IPS-11a (cell line): ENCODE data around the gene NCOA1.

Experiments used
- H3K4me3 ChIP-seq: one replicate; pipeline ENCODE4 v1.5.1; 2013; ENCODE audit warnings: low read depth, low read length, control low read depth

NCOA1 gene

DNA sequence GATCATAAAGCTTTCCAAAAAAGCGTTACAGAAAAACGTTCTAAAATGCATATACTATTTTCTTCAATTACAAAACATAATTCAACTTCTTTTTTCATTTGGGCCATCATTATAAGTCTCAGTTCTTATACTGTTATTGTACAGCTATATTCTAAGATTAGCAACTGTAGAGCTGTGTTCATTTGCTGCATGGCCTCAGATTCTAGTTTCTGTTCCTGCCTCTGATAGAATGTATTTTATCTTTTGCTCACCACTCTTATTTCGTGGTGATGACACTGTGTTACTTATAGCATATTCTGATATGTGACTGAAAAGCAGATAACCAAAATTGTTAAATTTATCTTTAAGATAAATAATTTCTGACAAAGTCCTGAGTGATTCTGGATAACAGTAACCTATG lies 234.9 kb downstream of the NCOA1 start:
- H3K4me3 ChIP-seq, result no peak overlapping the region

DNA sequence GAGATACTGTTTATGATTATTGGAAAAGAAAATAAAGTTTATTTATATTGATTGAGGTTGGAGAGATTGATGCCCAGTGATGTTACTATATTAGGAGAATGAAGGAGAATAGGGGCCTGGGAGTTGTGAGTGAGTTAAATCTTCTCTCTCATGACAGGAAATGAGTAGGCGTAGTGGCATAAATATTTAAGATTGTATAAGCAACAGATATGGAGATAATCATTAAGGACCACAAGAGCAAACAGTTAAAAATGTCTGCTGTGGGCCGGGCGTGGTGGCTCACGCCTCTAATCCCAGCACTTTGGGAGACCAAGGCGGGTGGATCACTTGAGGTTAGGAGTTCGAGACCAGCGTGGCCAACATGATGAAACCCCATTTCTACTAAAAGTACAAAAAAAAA lies 239.4 kb downstream of the NCOA1 start:
- no peak overlapping the region for H3K4me3 ChIP-seq

DNA sequence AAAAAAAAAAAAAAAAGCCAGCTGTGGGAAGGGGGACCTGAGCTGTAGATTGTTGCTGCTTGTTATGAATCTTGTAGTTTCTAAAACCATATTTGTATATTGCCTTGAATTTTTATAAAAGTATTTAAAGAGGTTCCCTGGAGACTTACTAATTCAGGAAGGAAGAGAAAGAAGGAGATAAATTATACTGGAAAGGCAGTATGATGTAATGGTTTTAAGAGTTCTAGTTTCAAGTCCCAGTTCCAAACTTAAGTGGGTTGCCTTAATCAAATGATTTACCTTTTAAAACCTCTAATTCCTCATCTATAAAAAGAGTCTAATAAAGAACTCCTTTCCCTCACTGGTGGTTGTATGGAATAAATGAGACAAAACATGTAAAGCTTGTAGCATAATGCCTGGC lies 240.0 kb downstream of the NCOA1 start:
- H3K4me3 ChIP-seq, result no peak overlapping the region

- H3K4me3 ChIP-seq, result no peak overlapping the region
Measured at GRCh38 chr2:24731923-24732322, 240.9 kb downstream of the NCOA1 start.

DNA sequence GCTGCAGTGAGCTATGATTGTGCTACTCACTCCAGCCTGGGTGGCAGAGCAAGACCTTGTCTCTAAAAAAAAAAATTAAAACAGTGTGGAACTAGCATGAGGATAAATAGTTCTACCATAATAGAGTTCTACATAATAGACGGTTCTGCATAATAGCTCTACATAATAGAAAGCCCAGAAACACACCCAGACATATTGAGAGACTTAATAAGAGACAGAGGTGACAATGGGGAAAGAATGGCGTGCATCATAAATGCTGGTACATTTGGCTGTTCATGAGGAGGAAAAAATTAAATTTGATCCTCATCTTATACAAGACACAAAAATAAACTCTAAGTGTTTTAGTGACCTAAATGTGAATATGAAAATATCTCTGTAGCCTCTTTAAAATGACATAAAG lies 243.7 kb downstream of the NCOA1 start:
- H3K4me3 ChIP-seq, result no peak overlapping the region

DNA sequence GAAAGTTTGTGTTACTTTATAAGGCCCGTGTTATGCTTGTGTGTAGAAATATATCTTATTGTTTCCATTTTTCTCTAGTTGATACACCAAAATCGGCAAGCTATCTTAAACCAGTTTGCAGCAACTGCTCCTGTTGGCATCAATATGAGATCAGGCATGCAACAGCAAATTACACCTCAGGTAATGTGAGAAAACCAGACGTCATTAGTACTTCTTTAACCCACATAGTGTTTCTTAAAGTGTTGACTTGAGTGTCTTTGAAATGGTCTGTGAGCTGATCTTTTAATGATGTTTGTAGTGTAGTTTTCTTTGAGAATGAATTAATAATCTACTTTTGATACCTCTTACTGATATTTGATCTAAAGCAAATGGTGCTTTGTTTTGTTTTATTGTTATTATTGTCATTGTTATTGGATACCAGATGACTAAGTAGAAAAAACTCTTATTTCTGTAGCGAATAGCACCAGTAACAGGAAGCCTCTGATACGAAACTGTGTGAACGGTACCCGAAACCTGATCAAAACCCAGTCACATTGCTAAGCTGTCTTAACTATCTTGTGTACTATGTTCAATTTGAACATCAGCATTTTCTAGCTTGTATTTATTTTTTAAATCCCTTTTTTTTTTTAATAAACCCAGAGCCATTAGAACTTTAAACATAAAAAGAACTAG lies 248.4 kb downstream of the NCOA1 start:
- no peak overlapping the region for H3K4me3 ChIP-seq

DNA sequence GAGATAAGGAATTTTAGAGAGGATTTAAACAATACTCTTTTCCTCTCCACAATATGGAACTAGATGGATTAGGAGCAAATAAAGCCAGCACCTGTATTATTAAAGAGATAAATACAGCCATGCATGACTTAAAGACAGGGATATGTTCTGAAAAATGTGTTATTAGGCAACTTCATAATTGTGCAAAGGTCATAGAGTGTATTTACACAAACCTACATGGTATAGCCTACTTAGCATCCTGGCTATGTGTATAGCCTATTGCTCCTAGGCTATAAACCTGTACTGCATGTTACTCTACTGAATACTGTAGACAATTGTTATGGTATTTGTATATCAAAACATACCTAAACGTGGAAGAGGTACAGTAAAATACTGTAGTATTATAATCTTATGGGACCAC lies 249.1 kb downstream of the NCOA1 start:
- H3K4me3 ChIP-seq, result no peak overlapping the region

- no peak overlapping the region for H3K4me3 ChIP-seq
Measured at GRCh38 chr2:24742730-24743129, 251.7 kb downstream of the NCOA1 start.

GRCh38 chr2:24743924-24744323 lies 252.9 kb downstream of the NCOA1 start:
- no peak overlapping the region for H3K4me3 ChIP-seq

DNA sequence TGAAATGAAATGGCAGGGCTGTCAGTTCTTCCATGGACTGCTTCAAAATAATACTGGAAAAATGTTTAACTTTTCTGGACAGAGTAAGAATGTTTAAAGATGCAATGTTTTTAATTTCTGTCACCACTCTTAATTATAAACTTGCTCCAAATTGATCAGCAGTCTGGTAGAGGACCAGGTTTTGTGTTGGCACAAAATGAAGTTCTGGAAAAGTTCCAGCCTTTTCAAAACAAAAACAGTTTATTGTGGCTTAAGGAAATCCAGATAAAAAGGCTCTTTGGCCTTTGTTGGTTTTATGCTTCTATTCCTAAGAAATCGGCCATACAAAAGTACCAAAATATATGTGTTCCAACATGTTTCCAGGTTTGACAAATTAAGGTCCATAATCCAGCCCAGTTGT lies 253.3 kb downstream of the NCOA1 start:
- no peak overlapping the region for H3K4me3 ChIP-seq

- no peak overlapping the region for H3K4me3 ChIP-seq
Measured at GRCh38 chr2:24745825-24746224, 254.8 kb downstream of the NCOA1 start.

DNA sequence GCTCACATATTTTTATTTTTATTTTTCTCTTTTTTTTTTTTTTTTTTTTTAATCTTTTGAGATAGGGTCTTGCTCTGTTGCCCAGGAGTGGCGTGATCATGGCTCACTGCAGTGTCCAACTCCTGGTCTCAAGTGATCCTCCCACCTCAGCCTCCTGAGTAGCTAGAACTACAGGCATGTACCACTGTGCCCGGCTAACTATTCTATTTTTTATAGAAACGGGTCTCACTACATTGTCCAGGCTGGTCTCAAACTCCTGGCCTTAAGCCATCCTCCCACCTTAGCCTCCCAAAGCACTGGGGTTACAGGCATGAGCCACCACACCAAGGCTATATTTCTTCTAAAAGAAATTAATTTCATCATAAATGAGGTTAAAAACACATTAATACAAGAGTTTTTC lies 256.2 kb downstream of the NCOA1 start:
- no peak overlapping the region for H3K4me3 ChIP-seq

DNA sequence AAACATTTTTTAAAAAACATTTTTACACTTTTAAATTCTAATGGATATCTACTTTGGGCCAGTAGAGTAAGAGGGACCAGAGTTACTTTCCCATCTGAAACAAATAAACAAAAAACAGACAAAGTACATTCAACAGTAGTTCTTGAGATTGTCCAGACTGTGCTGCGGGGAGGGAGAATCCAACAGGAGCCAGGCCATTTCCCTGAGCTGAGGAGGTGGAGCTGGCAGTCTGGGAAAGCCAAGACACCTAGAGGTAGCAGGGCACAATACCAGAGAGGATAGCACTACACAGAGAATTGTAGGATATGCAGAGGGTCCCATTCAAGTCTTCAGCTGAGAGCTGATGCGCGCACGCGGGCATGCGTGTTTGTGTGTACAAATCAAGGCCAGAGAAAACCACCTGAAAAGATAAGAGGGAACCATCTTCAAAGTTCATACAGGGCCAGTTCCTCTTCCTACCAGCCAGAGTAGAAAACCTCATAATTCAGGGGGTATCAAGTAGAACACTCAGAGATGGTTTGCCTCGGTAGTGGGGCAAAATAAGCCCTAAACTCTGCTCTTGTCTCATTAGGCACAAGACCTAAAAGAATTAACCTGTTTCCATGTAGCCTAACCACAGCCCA lies 258.1 kb downstream of the NCOA1 start:
- no peak overlapping the region for H3K4me3 ChIP-seq

DNA sequence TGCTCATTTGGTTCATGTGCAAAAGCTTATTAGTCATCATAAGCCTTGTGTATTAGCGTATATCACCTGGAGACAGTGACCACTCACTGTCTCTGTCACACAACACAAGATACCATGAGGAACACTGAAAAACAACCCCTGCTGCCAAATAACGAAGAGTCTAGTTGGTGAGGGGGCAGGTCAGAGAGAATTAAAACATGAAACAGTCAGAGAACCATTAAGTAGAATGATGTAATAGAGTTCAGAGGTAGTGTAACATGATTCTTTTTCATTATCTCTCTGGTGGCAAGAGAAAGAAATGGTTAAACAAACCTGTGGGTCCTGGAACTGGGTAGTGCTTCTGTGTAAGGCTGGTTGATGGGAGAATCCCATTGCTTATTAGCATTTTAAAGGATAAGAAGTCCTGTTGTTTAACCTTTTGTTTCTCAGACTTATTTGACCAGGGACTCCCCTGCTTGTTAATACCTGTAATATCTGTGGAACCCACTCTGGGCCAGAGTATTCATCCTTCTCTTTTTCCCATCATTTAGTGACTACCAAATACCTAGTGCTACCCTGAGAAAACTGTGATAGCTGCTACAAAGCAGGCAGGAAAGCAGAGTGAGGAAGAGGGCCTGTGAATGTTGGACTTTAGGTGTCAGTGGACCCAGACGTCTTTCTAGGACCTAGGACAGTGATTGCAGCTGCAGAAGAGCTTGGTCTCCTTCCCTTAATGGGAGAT lies 264.1 kb downstream of the NCOA1 start:
- H3K4me3 ChIP-seq, result no peak overlapping the region

- H3K4me3 ChIP-seq, result no peak overlapping the region
Measured at GRCh38 chr2:24756789-24757188, 265.7 kb downstream of the NCOA1 start.

- H3K4me3 ChIP-seq, result no peak overlapping the region
Measured at GRCh38 chr2:24761866-24762265, 270.8 kb downstream of the NCOA1 start.

DNA sequence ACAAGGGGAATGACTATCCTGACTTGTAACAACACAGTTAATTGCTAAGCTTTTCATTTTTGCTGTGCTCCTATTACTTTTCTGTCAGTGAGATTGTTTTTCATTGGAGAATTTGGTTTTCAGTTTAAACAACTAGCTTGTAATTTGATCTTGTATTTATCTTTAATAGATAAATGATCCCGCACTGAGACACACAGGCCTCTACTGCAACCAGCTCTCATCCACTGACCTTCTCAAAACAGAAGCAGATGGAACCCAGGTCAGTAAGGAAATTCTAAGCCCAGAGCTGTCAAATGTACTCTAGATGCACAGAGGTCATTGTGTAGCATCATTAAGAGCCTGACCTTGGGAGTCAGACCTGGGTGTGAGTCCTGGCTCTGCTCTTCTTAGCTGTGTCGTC lies 271.5 kb downstream of the NCOA1 start:
- H3K4me3 ChIP-seq, result no peak overlapping the region

- H3K4me3 ChIP-seq, result no peak overlapping the region
Measured at GRCh38 chr2:24763843-24764242, 272.8 kb downstream of the NCOA1 start.

DNA sequence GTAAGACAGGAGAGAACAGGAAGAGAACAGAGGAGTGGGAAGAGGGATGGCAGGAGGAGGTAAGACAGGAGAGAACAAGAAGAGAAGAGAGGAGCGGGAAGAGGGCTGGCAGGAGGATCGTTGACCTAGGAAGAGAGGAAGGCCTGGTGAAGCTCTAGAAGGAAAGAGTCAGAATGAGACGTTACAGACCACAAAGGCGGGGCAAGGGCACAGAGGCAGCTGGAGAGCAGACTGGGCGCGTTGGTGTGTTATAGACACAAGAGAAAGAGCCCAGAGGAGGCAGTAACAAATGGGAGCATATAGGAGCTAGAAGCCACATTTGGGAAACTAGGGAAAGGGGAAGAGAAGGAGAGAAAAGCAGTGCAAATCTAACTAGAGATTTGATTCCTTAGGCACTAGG lies 275.6 kb downstream of the NCOA1 start:
- H3K4me3 ChIP-seq, result no peak overlapping the region

DNA sequence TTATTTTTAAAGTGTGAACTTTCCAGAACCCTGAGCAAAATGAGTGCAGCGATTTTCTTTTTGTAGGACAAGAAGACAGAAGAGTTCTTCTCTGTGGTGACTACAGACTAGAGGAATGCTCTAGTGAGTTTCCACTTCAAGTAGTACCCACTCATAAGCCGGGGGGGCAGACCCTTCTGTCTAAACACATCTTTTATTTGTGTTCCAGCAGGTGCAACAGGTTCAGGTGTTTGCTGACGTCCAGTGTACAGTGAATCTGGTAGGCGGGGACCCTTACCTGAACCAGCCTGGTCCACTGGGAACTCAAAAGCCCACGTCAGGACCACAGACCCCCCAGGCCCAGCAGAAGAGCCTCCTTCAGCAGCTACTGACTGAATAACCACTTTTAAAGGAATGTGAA lies 277.0 kb downstream of the NCOA1 start:
- H3K4me3 ChIP-seq, result no peak overlapping the region

DNA sequence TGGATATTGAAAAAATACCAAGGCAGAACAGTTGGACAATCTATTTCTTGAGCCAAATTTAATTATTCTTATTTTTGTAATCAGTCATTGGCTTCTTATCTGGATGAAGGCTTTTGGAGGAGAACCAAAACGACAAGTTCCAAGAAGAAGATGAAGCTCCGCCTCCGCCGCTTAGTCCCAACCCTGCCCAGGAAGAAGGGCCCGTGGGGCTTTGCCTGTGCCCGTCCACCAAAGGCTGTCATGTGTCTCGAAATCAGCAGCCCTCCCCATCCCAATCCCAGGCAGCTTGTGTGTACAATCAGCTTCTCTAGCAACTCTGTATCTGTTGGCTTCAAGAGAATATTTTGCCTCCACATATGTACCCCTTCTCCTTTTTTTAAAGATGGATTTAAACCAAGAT lies 277.5 kb downstream of the NCOA1 start:
- no peak overlapping the region for H3K4me3 ChIP-seq

DNA sequence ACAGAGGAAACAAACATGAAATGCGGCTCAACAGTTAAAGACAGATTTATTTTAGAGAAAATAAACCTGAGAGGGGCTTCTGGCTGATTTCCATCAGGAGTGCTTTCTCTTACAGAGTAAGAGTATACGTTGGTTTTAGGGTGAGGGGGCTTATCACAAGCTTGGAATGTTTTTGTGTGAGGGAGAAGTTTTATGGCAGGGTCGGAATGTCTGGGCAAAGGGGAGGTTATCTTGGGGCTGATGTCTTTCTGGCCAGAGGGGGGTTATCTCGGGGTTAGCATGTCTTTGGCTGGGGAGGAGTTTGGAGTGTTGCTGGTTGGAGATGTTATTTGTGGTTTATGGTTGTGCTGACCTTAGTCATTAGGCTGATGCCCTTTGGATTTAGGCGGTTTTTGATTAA lies 280.0 kb downstream of the NCOA1 start:
- no peak overlapping the region for H3K4me3 ChIP-seq
